CD4-positive, alpha-beta T cell treated with Interleukin-21 for 1 hour (primary cell): ENCODE data around the gene PLXNA3.
"Not testable (repeated sequence)": the region's sequence is repeated elsewhere in the genome, so short reads cannot be mapped to it uniquely, and the experiment has no call there.

Experiments
- DNase-seq: peaks from one replicate; pipeline ENCODE4 v3.0.0-alpha.2; 2020

The PLXNA3 gene

GRCh38 chrX:154482786-154483185 lies 24.7 kb downstream of the PLXNA3 start:
- DNase-seq: no peak

- DNase-seq: no peak
These were observed 25.2 kb downstream of the PLXNA3 start for GRCh38 chrX:154483325-154483724.

GRCh38 chrX:154484255-154485149 lies 26.4 kb downstream of the PLXNA3 start:
- DNase-seq: no peak

- no peak for DNase-seq
These were observed 27.3 kb downstream of the PLXNA3 start for GRCh38 chrX:154485150-154486051.

- peak; percentile 37 for DNase-seq
These were observed 27.9 kb downstream of the PLXNA3 start for GRCh38 chrX:154486052-154486395.

GRCh38 chrX:154486396-154487207 lies 28.5 kb downstream of the PLXNA3 start, which contains the start of gene UBL4A:
Gene UBL4A (minus strand): TSS chrX:154486615. CDS start chrX:154486584, 31 bp downstream.
- peak; percentile 64 for DNase-seq

GRCh38 chrX:154487518-154488290 lies 29.6 kb downstream of the PLXNA3 start:
- DNase-seq: no peak

- DNase-seq: no peak
These were observed 30.4 kb downstream of the PLXNA3 start for GRCh38 chrX:154488336-154489075.

GRCh38 chrX:154489182-154489581 lies 31.1 kb downstream of the PLXNA3 start:
- no peak for DNase-seq

GRCh38 chrX:154490021-154490413 lies 31.9 kb downstream of the PLXNA3 start:
- DNase-seq: no peak

GRCh38 chrX:154490414-154491083 lies 32.5 kb downstream of the PLXNA3 start, which contains the start of gene SLC10A3:
Gene SLC10A3 (minus strand): TSS chrX:154490629. CDS start chrX:154488940, 1,689 bp downstream.
- DNase-seq: peak; percentile 94

- DNase-seq: no peak
These were observed 36.6 kb downstream of the PLXNA3 start for GRCh38 chrX:154494715-154495114.

- no peak for DNase-seq
These were observed 37.4 kb downstream of the PLXNA3 start for GRCh38 chrX:154495472-154495922.

GRCh38 chrX:154496591-154497137 lies 38.6 kb downstream of the PLXNA3 start:
- DNase-seq: not testable (repeated sequence)

GRCh38 chrX:154501423-154501822 lies 43.3 kb downstream of the PLXNA3 start:
- not testable (repeated sequence) for DNase-seq

GRCh38 chrX:154502098-154502497 lies 44.0 kb downstream of the PLXNA3 start:
- no peak for DNase-seq

- no peak for DNase-seq
These were observed 44.9 kb downstream of the PLXNA3 start for GRCh38 chrX:154502989-154503388.

GRCh38 chrX:154505734-154506133 lies 47.7 kb downstream of the PLXNA3 start:
- DNase-seq: no peak

- no peak for DNase-seq
These were observed 48.6 kb downstream of the PLXNA3 start for GRCh38 chrX:154506483-154507332.
